ENCODE measurements around the gene TSEN15. TPM values are rescaled to one million over a fixed set of nuclear protein-coding genes. Genes with fewer than 3 reads are reported as not detected.
A peak's percentile ranks its signal among the peaks of the same experiment; 100 is the strongest.
"Not testable (repeated sequence)": the region's sequence is repeated elsewhere in the genome, so short reads cannot be mapped to it uniquely, and the experiment has no call there.

Gene TSEN15
- total RNA-seq, 6 experiments from 2014 or later, result 9.6 to 17.1 (median 11.3) TPM

DNA sequence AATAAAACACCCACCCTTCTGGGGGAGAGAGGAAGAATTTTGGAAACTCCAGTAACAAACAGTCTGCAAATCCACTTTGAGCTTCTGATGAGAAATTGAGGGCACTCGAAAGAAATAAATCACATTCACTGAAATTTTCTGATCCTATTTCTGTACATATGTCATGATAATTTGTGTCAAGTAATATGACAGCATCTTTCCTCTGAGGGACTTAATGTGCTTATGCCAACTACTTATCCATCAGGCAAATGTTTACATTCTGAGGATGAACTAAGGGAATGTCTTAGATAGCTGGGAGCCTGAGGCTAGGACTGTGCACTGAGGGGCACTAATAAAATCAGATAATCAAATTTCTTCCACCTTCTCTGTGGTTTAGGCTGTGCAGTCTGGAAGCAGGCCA, 44.5 kb downstream of the TSEN15 start:
- intact Hi-C loops (cut with DNase I), result no loop called here
- Histone ChIP-seq H3K9me3 (no peaks in the 10 kb centered on the region), H3K36me3 (no peaks in the 10 kb centered on the region), H3K27me3 (no peaks in the 10 kb centered on the region), H3K4me1 (no peaks in the 10 kb centered on the region), H3K27ac (no peak overlapping the region), H3K4me3 (no peak overlapping the region)
- TF ChIP-seq POLR2A (IDR thresholded peaks at IDR 0.05) (no peak), CTCF (IDR thresholded peaks at IDR 0.05) (no peak)
- DNase-seq (no peak), ATAC-seq (no peak)
- 92% methylated on average over 1 of the region's 1 CpG for WGBS (ENCODE audit: insufficient coverage, low coverage, low lambda C conversion rate, missing lambda C conversion rate)

DNA sequence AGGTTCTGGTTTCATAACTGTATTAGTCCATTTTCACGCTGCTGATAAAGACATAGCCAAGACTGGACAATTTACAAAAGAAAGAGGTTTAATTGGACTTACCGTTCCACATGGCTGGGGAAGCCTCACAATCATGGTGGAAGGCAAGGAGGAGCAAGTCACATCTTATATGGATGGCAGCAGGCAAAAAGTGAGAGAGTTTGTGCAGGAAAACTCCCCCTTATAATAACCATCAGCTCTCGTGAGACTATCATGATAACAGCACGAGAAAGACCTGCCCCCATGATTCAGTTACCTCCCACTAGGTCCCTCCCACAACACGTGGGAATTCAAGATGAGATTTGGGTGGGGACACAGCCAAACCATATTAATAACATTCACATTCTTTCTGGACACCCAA, 45.0 kb downstream of the TSEN15 start:
- WGBS (ENCODE audit: insufficient coverage, low coverage, low lambda C conversion rate, missing lambda C conversion rate), result 90% methylated on average over 5 of the region's 5 CpGs
- H3K36me3 ChIP-seq, result not testable (repeated sequence)

GRCh38 chr1:184101141-184101540, 49.6 kb downstream of the TSEN15 start:
- H3K4me3 ChIP-seq, result no peak overlapping the region
- DNase-seq (no peak), ATAC-seq (no peak)
- no peaks in the 10 kb centered on the region for H3K9me3 ChIP-seq
- no peaks in the 10 kb centered on the region for H3K4me1 ChIP-seq
- no peak for TF ChIP-seq POLR2A (IDR thresholded peaks at IDR 0.05)
- H3K36me3 ChIP-seq, result no peaks in the 10 kb centered on the region
- no peaks in the 10 kb centered on the region for H3K27me3 ChIP-seq
- intact Hi-C loops (cut with DNase I), result no loop called here
- no peak overlapping the region for H3K27ac ChIP-seq

More for the DNA sequence above, 45.0 kb downstream of the TSEN15 start:
- H3K4me3 ChIP-seq; ATAC-seq; intact Hi-C loops (cut with DNase I); H3K4me1 ChIP-seq; H3K27me3 ChIP-seq; H3K27ac ChIP-seq; DNase-seq; H3K9me3 ChIP-seq: not testable (repeated sequence)

DNA sequence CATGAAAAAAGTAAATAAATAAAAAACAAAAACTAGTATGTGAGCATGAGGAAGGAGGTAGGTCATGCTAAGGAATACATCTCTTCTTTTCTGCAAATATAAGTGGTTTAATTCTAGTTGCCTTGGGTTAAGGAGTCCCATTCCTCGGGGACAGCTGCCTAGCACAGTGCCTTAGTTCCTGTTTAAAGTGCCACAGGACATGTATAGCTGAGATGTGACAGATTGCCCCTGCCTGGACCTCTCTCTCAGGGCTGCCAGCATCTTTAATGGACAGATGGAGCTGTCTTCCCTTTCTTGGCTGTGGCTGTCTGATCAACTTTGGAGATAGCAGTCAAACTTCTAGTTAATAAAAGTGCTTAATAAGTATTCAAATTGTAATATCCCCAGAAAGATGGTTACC, 50.0 kb downstream of the TSEN15 start:
- H3K27me3 ChIP-seq, result no peaks in the 10 kb centered on the region
- ATAC-seq (no peak), DNase-seq (no peak)
- no peaks in the 10 kb centered on the region for H3K36me3 ChIP-seq
- H3K4me3 ChIP-seq, result no peak overlapping the region
- H3K27ac ChIP-seq, result no peak overlapping the region
- H3K4me1 ChIP-seq, result no peaks in the 10 kb centered on the region
- intact Hi-C loops (cut with DNase I), result no loop called here
- no peaks in the 10 kb centered on the region for H3K9me3 ChIP-seq
- TF ChIP-seq POLR2A (IDR thresholded peaks at IDR 0.05) (no peak), CTCF (IDR thresholded peaks at IDR 0.05) (no peak)
- WGBS (ENCODE audit: insufficient coverage, low coverage, low lambda C conversion rate, missing lambda C conversion rate), result 86% methylated on average over 1 of the region's 1 CpG

GRCh38 chr1:184110272-184111204, 59.0 kb downstream of the TSEN15 start:
- no peak overlapping the region for H3K4me3 ChIP-seq
- 90% methylated on average over 8 of the region's 11 CpGs for WGBS (ENCODE audit: insufficient coverage, low coverage, low lambda C conversion rate, missing lambda C conversion rate)
- H3K36me3 ChIP-seq, result no peaks in the 10 kb centered on the region
- no peaks in the 10 kb centered on the region for H3K27me3 ChIP-seq
- ATAC-seq, result peak in 1 of 4 donors; percentile 35
- H3K4me1 ChIP-seq, result no peaks in the 10 kb centered on the region
- H3K27ac ChIP-seq, result no peak overlapping the region
- no peaks in the 10 kb centered on the region for H3K9me3 ChIP-seq
- intact Hi-C loops (cut with DNase I), result no loop called here
- no peak for DNase-seq
- TF ChIP-seq POLR2A (IDR thresholded peaks at IDR 0.05) (no peak), CTCF (IDR thresholded peaks at IDR 0.05) (no peak)

Data from right lobe of liver (tissue), 6 donors.